Occipital lobe (tissue), 3 donors: ENCODE measurements around the gene PTN. TPM values are rescaled to one million over a fixed set of nuclear protein-coding genes. Genes with fewer than 3 reads are reported as not detected.
"Not testable (repeated sequence)": the region's sequence is repeated elsewhere in the genome, so short reads cannot be mapped to it uniquely, and the experiment has no call there.

Experiments
- DNase-seq: peaks from one replicate; lab custom pipeline; 2025; lab: John Stamatoyannopoulos, UW
- small RNA-seq: library from RNA; depleted of rRNA; stranded (forward); fragments of <200 nt; gene quantifications from one replicate; pipeline ENCODE3, GENCODE V24; 2014
- total RNA-seq: library from RNA; depleted of rRNA; stranded (reverse); fragments of >200 nt; gene quantifications from one replicate; pipeline ENCODE4 v1.2.3, GENCODE V29; 2014

PTN gene
- total RNA-seq, 1 donor from 2014 or later = 182 TPM

DNA sequence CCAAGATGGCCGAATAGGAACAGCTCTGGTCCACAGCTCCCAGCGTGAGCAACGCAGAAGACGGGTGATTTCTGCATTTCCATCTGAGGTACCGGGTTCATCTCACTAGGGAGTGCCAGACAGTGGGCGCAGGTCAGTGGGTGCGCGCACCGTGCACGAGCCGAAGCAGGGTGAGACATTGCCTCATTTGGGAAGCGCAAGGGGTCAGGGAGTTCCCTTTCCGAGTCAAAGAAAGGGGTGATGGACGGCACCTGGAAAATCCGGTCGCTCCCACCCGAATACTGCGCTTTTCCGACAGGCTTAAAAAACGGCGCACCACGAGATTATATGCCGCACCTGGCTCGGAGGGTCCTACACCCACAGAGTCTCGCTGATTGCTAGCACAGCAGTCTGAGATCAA is 161.9 kb downstream of the PTN start:
- not testable (repeated sequence) for DNase-seq

Small RNAs within 50 kb of the gene (small RNA-seq; reads per million reads assigned to genes)
- 0.12 reads per million for gene RF00136
